NCI-H1092 (cell line): ENCODE data around the gene KRTAP6-1.

Source experiments
- DNase-seq: peaks from one replicate; lab custom pipeline; 2025; lab: John Stamatoyannopoulos, UW

Gene KRTAP6-1, protein sequence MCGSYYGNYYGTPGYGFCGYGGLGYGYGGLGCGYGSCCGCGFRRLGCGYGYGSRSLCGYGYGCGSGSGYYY

DNA sequence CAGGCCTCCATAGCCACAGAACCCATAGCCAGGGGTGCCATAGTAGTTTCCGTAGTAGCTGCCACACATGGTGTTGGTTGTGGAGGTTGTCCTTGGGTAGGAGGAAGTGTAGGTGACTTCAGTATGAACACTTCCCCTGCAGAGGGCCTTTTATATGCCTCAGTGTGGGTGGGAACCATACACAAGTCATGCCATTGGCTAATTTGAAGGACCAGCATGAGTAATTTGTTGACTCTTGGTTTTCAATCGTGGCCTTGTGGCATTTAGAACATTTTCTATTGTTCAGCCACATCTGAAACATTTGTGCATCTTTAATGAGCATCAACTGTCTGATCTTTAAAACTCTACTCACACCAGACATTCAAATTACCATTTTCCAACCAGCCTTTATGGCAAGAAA lies at the start of gene KRTAP6-1:
KRTAP6-1 (minus strand) TSS at position 95 of the 400 bp plus-strand sequence; CDS start at position 69, 26 bp downstream.
- no peak for DNase-seq

DNA sequence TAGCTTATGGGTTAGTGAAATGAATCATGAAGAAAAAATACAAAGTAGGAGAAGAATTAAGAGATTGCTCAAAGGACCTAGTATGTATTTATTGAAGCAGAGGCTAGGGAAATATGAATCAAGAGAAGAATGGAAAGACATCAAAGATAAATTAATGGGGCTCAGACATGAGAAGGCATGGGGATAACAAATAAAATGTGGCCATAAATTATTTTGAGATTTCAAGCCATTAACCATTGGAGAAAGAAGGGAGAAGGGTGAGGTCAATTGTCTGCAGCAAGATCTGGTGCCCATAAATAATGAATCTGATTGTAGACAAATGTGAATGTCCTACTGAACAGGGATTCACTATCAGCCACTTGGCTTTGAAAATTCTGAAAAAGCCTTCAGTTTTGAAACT lies 39.2 kb upstream of the KRTAP6-1 start:
- no peak for DNase-seq

DNA sequence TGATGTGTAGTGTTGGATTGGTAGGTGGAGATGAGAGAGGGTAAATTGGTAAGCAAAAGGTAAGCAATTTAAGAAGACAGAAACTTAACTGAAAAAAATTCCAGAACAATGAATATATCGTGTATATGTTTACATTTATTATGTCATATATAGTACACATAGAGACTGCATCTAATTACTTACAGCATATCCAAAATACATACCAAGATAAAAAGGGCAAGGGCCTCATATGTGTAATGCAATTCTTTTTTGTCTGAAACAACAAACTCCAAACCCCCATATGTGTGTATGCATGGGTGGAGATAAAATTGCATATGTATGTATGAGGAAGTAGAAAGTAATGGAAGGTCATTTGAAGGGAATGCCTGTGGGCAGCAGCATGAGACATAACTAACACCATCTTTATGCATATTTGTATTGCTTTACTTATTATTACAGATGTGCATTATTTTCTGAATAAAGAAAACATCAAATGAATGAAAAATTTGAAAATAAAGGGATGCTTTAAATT lies 33.2 kb upstream of the KRTAP6-1 start:
- DNase-seq, result no peak

DNA sequence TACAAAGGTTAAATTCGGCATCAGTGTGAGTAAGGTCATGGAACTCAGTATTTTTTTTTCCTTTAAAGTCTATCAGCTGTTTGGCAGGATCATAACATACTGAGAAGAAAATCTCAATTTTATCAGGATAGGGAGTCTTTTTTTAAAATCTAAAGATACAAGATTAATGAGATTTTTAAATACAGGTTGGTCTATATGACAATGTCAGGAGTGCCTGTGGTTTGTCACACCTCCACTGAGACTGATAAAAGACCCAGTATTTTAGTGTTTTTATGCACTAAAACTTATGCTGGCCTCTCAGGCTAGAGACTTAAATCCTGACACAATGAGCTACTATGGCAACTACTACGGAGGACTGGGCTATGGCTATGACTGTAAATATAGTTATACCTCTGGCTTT lies 28.8 kb upstream of the KRTAP6-1 start, which contains the start of gene KRTAP20-3:
KRTAP20-3 (plus strand) TSS at position 301 of the 400 bp plus-strand sequence.
- DNase-seq, result no peak

DNA sequence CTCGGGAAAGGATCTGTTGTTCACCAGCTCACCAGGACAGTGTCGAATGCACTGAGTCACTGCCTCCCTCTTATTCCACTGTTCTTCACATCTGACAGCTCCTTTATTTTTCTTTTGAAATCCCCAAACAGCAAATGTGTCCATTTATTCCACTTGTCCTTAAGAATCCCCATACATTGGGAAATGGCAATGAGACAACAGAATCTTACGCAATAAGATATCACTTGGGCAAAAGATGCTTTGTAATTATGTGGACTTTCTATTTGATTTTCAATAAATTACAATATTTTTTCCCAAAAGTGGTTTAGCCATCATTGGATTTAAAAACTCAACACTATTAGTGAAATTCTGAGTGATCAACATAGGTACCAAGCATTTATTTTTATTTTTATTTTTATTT lies 25.0 kb upstream of the KRTAP6-1 start:
- DNase-seq, result no peak

DNA sequence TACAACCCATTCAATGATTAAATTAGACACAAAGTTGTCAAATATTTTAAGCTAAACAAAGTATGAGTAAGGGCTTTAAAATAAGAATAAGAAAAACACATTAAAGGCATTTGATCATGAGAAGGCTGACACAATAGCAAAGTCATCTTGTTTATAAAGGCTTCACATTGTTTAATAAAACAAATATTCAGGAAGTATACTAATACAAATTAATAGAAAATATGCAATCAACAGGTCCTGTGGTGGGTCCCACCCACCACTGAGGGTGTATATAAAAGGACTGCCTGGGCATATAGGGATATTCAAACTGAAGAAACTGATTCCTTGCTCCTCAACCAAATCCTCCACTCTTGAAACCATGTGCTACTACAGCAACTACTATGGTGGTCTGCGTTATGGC lies 21.2 kb upstream of the KRTAP6-1 start, which contains the start of gene KRTAP20-2:
KRTAP20-2 (plus strand) TSS at position 301 of the 400 bp plus-strand sequence; CDS start at position 359, 58 bp downstream.
- DNase-seq, result no peak

DNA sequence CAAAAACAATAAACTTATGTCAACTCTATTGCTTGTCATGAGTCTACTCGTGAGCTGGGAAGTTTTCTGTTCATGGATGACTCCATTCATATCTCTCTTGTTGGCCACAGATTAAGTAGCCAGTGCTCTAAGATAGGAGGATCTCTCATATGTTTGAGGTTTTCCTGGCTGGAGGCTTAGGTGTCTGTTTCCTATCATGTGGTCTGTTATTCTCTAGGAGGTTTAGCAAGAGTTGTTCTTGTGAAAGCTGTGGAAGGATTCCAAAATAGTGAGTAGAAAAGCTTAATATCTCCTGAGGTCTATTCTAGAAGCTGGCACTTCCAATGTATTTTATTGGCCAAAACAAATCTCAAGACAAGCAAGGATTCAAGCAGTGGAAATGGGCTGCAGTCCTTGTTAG lies 15.5 kb upstream of the KRTAP6-1 start:
- no peak for DNase-seq

DNA sequence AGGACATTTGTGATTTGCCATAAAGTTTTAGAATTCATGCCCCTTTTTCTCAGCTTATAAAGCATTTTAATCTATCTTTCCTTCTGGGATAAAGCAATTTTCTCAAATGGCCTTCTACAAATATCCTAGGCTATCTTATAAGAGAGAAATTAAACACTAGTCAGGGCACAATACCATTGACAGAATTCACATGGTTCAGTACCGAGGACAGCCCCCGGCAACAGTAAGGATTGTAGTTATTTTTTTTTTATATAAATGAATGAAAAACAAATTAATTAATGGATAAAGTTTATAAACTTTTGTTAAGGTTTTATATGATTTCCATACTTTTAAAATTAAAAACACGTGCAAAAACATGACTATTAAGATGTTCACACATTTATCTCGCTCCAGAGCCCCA lies 14.4 kb upstream of the KRTAP6-1 start:
- no peak for DNase-seq

DNA sequence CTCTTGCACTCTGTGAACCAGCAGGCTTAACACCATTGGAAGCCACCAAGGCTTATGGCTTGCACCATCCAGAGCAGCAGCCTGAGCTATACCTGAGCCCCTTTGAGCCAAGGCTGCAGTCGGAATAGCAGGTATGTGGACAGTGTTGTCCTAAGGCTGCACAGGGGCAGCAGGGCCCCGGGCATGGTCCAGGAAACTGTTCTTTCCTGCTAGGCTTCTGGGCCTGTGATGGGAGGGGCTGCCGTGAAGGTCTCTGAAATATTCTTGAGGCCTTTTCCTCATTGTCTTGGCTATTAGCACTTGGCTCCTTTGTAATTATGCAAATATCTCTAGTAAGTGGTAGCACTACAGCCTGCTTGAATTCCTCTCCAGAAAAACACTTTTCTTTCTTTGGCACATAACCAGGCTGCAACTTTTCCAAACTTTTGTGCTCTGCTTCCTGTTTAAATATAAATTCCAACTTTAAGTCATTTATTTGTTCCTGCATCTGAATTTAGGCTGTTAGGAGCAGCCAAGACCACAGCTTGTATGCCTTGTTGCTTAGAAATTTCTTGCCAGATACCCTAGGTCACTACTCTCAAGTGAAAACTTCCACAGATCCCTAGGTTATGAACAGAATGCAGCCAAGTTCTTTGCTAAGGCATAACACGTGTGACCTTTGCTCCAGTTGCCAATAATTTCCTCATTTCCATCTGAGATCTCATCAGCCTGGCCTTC lies 11.9 kb upstream of the KRTAP6-1 start:
- no peak for DNase-seq

DNA sequence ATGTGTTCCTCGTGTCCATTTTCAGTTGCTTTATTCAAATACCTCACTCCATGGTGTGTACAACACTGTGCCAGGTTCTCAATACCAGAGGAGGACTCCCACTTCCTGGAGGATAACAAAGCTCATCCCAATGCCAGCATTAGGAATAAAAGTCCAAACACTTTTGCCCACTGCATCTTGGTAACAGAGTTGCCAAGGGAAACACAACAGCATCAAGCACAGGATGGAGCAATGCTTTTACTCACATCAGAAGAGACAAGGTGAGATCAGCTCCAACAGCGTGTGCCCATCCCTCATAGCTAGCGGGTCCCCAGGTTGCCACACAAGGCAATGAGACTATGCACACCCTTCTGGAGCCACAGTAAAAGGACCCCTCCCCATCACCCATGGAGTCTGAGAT lies 9.6 kb upstream of the KRTAP6-1 start:
- DNase-seq, result no peak

DNA sequence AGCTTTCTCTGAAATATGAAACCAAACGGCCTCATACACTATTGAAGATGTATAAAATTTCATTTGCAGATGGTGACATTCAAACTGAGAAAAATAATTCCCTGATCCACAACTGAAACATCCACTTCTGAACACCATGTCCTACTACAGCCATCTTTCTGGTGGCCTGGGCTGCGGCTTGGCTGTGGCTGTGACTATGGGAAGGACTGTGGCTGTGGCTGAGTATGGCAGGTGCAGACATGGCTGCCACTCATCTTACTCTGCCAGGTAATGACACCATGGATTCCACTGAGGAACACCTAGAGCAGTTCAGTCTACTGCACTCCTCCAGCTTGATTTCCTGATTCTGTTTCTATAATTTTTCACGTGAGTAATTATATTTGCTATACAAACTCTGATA lies 6.8 kb upstream of the KRTAP6-1 start, which contains the start of gene KRTAP20-4:
KRTAP20-4 (plus strand) TSS at position 106 of the 400 bp plus-strand sequence.
- DNase-seq, result no peak

DNA sequence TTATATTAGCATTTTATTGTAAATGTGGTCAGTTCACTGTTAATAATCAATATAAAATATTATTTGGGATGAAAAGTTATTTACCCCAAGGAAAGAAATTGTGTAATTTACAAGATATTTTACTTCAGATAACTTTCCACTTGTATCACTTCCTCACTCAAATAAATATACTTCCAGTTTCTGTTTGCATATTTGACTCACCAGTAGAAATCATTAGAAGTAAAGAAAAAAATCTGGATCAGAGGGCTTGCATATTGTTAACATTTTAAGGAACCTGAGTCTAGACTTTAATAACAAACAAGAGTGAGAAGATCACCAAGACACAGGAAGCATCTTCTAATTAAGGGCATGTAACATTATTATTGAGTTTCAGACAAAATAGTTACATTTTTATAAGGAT lies 6.3 kb upstream of the KRTAP6-1 start:
- no peak for DNase-seq

DNA sequence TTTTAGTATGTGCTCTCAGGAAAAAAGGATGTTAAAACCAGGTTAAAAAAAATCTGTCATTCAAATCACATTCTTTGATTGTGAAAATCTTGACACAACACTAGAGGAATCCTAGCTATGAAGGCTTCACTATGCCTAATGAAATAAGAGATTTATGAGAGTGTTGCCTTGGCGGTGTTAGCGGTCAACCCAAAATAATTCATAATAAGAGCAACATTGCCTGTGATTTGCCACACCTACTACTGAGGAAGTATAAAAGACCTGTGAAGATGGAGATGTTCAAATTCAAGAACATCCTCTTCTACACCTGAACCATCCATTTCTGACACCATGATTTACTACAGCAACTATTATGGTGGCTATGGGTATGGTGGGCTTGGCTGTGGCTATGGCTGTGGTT lies 2.4 kb upstream of the KRTAP6-1 start, which contains the start of gene KRTAP20-1:
KRTAP20-1 (plus strand) TSS at position 301 of the 400 bp plus-strand sequence; CDS start at position 331, 30 bp downstream.
- no peak for DNase-seq

DNA sequence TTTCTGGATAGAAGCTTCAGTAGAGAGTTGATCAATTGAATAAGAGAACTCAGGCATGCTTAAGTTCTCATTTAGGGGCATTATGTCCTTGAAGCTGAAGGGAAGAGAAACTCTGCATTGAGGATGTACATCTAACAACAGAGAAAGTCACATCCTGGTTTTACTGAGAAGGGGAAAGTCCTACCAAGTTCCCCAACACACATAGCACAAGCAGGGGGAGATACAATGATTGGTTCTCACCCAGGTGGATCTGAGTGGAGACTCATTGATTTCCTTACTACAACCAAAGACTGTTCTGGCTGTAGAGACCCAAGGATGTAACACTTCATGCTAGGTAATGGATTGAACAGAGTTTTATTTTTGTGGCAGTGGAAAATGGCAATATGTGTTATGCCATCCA lies 1.5 kb upstream of the KRTAP6-1 start:
- no peak for DNase-seq

DNA sequence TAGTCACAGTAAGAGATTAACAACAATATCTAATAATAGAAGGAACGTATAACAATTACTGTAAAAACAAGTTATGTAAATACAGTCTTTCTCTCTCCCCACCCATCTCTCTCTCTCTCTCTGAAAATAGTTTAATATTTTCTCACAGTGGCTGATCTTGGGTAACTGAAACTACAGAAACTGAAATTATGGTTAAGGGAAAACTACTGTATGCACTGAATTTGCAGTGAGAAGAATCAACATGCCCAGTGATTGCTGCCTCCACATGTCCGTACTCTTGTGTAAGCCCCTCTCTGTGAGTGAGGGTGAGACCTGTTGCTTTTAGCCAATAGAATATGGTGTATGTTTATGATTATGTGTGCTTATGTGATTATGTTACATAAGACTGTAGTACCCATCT lies 1.6 kb downstream of the KRTAP6-1 start:
- no peak for DNase-seq

DNA sequence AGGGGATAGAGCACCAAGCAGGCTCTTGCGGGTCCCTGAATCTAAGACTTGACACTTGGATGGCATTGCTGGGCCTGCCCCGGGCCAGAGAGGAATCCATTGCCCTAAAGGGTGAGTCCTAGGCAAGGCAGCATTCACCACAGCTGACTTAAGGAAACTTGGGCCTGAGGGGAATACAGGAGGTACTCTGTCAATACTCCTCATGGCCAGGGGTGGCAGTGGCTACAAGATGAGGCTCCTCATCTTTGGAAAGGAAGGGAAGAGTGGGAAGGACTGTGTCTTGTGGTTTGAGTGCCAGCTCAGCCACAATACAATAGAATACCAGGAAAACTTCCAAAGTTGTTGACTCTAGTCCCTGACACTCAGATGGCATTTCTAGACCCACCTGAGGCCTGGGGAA lies 7.8 kb downstream of the KRTAP6-1 start:
- DNase-seq, result no peak

DNA sequence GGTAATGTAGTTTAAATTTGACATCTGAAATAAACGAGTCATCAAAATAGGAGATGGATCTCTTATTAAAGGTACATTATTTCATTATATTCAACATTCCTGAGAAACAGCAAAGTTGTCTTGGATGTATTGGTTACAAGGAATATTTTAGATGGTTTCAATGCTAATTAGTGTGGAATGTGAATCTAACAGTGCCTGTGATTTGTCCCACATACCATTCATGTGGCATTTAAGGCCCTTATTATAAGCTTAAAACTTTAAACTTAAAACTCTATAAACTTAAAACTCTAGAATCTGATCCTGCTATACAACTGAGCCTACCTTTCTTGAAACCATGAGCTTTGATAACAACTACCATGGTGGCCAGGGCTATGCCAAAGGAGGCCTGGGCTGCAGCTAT lies 12.9 kb downstream of the KRTAP6-1 start, which contains the start of gene KRTAP22-1:
KRTAP22-1 (plus strand) TSS at position 301 of the 400 bp plus-strand sequence.
- DNase-seq, result no peak

DNA sequence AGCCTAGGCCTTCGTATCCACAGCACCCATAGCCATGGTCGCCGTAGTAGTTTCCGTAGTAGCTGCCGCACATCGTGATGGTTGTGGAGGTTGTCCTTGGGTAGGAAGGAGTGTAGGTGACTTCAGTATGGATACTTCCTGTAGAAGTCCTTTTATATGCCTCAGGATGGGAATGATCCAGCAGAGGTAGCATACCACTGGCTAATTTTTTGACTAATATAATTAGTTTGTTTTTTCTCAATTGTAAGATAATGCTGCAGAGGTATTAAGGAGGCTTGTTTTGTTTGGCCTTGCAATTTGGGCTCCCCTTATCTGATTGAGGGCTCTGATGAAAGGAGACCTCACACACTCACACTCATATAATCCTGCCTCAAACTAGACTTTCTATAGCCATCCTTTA lies 14.9 kb downstream of the KRTAP6-1 start, which contains the start of gene KRTAP6-2:
KRTAP6-2 (minus strand) TSS at position 101 of the 400 bp plus-strand sequence; CDS start at position 73, 28 bp downstream.
- DNase-seq, result no peak

DNA sequence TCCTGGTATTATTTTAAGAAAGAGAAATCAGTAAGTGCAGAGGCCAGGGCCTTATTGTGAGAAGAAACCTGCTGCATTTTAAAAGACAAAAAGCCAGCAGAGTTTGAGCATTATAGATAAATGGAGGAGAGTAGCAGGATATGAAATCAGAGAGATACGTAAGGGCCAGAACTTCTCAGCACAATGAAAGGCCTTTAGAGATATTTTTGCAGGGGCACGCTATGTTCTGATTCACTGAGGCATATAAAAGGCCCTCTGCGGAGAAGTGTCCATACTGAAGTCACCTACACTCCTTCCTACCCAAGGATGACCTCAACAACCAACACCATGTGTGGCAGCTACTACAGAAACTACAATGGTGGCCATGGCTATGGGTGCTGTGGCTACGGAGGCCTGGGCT lies 21.6 kb downstream of the KRTAP6-1 start, which contains the start of gene KRTAP6-3:
KRTAP6-3 (plus strand) TSS at position 301 of the 400 bp plus-strand sequence; CDS start at position 307, 6 bp downstream.
- no peak for DNase-seq

DNA sequence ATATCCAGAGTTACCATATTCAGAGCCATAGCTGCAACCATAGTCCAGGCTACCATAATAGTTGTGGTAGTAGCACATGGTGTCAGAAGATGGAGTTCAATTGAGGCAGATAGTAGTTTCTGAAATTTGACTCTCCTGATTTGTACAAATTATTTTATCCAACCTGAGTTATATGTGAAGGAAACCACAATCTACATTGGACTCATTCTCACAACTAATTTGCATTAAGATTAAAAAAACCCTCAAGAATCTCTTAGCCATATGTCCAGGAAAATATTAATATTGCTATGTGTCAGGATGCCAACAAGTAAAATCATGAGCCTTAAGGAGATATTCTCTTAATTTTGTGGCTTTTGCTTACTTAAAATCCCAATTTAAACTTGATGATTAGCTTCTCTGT lies 23.4 kb downstream of the KRTAP6-1 start, which contains the start of gene KRTAP22-2:
KRTAP22-2 (minus strand) TSS at position 101 of the 400 bp plus-strand sequence.
- no peak for DNase-seq

DNA sequence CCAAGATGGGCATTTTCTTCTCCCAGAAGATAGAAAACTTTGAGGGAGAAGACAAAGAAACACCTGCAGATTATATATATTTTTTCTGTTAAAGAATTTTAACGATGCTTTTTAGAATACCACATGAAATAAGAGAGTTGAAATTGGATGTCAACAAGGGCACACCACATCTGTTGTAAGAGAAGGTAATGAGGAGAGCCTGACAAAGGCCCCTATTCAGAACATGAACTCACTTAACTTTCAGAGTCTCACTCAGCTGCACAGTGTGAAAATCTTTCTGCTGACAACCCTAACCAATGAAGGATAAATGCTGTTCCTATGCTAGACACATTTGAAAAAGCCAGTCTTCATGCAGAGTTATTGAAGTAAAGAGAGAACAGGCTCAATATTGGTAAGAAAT lies 30.9 kb downstream of the KRTAP6-1 start:
- DNase-seq, result no peak

DNA sequence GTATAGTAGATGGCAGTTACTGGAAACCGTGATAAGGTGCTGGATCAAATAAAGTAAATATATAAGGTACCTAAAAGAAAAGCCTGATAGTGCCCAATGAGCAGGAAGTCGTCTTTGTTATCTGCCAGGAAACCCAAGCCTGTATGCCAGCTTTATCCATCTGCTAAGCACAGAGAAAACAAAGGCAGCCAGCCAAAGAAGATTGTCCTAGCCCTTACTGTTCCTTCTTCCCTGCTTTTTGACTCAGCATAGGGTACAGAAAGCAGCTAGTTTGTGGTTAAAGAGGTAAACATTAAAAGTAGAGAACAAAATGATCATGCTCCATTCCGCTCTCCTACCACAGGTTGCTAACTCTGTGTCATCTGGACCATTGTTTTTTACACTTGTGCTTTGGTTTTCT lies 33.6 kb downstream of the KRTAP6-1 start:
- no peak for DNase-seq

DNA sequence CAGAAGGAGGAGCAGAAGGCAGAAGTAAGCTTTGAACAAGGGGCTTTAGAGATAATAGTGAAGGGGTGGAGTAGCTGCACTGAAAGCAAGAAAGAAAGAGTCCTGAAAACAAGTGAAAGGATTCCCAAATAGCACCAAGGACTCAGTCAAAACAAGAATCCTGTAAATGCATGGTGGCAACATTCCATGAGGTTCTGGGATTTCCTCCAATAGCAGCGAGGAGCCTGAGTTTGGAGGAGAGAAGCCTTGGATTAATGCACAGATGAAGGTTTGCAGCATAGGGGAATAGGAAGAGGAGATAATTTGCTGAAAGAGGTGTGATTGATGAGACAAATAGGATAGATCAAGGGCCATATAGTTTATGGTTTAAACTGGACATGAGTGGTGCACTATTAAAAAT lies 34.4 kb downstream of the KRTAP6-1 start:
- no peak for DNase-seq
